GM18508 (cell line): Measurements from ENCODE around the gene RTN4.

Experiments
- ATAC-seq: cut with Tn5 transposase; IDR thresholded peaks from one replicate; pipeline ENCODE4 v1.9.1; 2021; ENCODE audit warnings: moderate number of reproducible peaks; ENCODE audit not compliant: insufficient read depth, unreplicated experiment

The RTN4 gene

DNA sequence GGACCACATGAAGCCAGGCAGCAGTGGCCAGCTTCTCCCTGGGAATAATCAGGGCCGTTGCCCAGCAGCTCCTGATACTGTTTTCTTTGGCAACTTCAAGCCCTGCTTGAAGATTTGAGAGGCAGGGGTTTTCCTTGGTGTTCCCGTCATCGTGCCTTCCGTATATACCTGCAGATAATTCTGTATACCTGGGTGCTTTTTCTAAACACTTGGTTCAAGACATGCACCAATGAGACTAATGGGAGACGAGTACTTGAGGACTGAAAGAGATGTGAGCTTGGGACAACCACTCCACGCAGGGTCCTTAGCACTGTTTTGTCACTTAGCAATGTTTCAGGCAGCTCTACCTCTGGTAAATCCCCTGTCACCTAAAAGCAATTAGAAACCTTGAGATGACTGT lies 118.8 kb downstream of the RTN4 start:
- ATAC-seq, result no peak

DNA sequence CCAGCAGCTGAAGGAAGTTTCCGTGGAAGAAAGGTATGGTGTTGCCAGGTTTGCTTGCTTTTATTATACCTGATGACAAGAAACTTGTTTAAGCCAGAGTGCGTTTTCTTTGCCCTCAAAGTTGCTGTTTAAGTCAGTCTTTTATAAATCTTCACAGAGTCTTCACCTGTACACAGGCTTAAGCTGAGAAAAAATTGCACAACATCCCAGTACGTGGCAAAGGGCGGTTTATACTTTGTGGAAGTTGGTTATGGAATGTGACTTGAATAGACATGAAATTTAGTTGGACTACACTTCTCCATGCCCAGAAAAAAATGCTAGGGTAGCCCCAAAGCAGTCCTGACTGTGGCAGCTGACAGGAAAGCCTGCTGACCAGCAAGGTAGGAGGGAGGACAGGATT lies 121.5 kb downstream of the RTN4 start:
- no peak for ATAC-seq

DNA sequence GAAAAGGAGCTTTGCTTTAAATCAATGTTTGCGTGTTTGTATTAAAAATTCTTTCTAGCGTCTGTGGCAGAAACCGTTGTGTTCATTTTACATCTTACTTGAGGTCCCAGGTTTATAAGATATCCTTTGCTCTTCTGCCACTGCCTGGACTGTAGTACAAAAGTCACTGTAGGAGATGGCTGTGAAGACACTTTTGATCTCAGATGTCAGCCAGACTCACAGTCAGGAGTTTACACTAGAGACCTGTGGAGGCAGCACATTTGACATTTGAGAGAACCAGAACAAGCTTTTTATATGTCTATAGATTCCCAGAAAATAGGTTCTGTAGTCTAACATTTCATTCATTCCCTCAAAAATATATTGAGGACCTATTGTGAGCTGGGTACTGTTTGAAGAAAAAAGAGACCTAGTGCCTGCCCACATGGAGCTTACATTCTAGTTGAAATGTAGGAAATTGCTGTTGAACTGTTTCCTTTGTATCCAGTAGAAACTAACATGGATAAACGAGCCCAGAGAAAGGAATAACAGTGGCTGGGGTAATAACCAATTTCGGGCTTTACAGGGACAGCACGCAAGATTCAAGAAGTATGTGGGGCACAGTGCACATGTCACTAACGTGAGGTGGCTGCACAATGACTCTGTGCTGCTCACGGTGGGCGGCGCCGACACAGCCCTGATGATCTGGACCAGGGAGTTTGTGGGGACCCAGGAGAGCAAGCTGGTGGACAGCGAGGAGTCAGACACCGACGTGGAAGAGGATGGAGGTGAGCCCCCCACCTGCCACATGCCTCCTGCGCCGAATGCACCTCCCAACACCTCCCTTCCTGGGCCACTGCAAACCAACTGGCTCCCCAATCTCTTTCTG lies 122.3 kb downstream of the RTN4 start:
- no peak for ATAC-seq

- no peak for ATAC-seq
Measured at GRCh38 chr2:54927085-54927750, 123.0 kb downstream of the RTN4 start.

GRCh38 chr2:54925022-54925421 lies 125.2 kb downstream of the RTN4 start:
- ATAC-seq, result no peak

DNA sequence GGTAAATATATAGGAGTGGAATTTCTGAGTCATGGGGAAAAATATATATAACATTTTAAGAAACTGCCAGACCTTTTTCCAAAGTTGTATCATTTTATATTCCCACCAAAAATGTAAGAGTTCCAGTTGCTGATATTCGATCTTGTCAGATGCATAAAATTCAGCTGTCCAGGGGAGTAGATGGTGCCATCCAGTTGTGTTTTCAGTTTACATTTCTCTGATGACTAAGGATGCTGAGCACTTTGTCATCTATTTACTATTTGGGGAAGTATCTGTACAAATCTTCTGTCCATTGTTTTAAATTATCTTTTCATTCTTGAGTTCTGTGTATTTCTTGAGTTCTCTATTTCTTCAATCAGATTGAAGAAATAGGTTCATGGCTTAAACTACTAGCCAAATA lies 126.1 kb downstream of the RTN4 start:
- no peak for ATAC-seq
